Thyroid gland (tissue), 4 donors: ENCODE measurements around the gene RASGRP2.

Experiments used
- CTCF ChIP-seq, 6 experiments: fragments of 200-600 bp in 3 of 6; fragments of 450-650 bp in 3 of 6; sonication (generic) in 3 of 6; IDR thresholded peaks; one replicate each; pipeline ENCODE4 v1.5.1; 2016 to 2019; ENCODE audit warnings: antibody characterized with exemption in 6 of 6, mild to moderate bottlenecking in 2 of 6, inconsistent platforms in 1 of 6, moderate library complexity in 1 of 6
- POLR2A ChIP-seq, 2 donors: fragments of 450-650 bp; IDR thresholded peaks; one replicate each; pipeline ENCODE4 v1.6.1; 2017; ENCODE audit warnings: antibody characterized with exemption in 2 of 2, mild to moderate bottlenecking in 2 of 2, moderate library complexity in 1 of 2

- TF ChIP-seq CTCF (IDR thresholded peaks at IDR 0.05) (no peak), POLR2A (IDR thresholded peaks at IDR 0.05) (no peak)
Observed at GRCh38 chr11:64764753-64765152, 20.8 kb upstream of the RASGRP2 start.
